Activated gamma-delta T cell treated with Interleukin-2 at 50 U/mL for 16 hours (primary cell): ENCODE results near the gene KLHDC7A.
"Not testable (repeated sequence)": the region's sequence is repeated elsewhere in the genome, so short reads cannot be mapped to it uniquely, and the experiment has no call there.

Experiments used
- DNase-seq: peaks from one replicate; pipeline ENCODE4 v3.0.0-alpha.2; 2020

The KLHDC7A gene

DNA sequence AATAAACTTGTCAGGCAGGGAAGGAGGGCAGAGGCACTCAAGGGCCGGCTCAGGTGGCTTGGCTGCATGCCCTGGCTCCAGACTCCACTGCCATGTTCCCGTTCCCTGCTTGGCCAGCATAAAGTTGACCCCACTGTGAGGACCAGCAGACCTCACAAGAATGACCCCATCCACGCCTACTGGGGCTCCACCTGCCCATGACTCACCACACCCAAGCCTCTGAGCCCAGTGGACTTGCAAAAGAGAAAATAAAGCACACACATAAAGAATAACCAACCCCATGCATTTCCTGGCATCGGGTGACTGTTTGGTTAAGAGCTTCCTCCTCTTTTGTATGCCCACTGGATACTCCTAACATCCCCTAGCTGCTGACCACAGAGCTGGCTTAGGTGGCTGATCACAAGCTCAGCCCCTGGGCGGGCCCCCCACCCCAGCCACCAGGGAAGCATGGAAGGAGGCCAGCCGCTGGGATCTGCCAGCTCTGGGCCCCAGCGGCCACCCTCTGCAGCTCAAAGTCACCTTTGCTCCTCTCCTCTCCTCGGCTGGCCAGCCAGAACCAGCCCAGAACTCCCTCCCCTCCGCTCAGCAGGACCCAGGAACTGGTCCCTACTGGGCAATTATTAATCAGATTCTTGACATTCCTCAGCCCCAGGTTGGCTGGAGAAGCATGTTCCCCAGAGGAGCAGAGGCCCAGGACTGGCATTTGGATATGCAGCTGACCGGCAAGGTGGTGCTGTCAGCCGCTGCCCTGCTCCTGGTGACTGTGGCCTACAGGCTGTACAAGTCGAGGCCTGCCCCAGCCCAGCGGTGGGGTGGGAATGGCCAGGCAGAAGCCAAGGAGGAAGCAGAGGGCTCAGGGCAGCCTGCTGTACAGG is at the start of gene KLHDC7A:
KLHDC7A (plus strand) TSS at position 616 of the 875 bp plus-strand sequence; CDS start at position 668, 52 bp downstream.
- DNase-seq = no peak

DNA sequence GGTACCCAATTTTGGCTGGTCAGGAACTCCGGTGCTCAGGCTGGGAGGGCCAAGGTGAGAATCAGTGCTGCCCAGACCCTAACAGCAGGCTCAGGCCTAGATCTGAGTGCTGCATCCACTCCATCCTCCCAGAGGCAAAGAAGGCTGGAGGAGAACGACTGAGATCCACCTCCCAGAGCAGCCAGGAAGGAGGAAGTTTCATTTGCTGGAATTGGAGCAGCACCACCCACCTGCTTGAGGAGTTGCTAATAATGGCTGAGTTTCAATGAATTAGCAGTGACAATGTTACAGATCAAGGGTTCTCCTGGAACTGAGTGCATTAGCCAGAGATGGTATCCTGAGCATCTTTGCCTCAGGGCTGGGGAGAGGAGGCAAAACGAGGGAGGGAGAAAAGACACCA is 46.7 kb upstream of the KLHDC7A start:
- no peak for DNase-seq

DNA sequence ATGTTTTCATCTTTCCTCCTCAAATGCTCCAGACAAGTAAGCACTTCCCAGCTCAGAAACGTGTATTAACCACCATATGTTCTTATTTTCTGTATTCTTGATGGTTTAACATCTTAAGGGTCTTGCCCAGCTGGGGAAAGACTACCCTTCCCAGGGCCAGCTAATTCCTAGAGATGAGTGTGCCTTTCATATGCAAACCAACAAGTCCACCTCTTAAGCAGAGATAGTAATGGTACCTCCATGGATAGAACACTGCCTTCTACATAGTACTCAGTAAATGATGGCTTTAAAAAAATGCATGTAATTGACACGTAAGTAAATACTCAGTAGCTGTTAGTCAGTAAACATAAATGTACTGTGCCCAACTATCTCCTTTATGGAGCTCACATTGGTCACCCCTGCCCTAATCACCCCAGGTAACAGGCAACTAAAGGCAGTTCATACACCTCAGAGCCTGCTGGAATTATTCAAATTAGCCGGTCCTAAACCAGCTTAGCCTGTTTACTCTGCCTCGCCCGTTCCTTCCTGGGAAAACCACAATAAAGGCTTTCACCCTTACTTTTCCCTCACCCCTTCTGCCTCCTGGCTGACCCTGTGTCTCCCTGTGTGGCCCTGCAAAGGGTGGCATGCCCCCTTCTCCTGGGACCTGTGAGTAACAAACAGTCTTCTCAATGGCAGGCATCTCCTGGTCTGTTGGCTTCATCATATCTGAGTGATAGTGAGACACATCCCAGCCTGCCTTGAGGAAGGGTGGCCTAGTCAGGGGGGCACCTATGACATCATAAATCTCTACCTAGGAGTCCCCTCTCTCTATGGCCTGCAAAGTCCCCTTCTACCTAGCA is 40.1 kb upstream of the KLHDC7A start:
- no peak for DNase-seq

DNA sequence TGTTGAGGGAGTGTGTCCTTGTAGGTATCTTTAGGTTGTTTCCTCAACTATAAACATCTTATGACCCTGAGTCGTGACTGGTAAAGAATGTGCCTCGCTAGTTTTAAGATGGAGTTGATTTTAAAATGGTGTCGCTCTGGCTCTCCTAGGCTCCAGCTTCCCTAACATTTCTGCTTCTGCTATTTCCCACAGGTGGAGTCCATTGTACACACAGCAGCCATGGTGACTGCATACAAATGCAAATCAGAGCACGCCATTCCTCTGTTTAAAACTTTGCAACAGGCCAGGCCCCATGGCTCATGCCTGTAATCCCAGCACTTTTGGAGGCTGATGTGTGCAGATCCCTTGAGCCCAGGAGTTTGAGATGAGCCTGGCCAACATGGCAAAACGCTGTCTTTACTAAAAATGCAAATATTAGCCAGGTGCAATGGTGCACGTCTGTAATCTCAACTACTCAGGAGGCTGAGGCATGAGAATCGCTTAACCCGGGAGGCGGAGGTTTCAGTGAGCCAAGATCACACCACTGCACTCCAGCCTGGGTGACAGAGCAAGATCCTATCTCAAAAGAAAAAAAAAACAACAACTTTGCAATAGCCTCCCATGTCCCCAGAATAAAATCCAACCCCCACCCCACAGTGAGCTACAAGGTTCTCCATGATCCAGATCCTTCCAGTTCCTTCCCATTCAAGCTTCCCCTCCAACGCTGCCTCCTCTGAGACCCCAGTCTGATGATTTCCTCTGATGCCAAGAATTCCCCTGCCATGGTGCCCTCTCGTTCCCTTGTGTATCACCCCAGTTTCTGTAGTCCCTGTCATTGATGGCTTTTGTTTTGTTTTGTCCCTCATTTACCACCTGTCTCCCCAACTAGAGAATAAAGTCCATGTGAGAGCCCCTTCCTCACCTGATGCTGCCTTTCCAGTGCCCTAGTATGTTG is 36.9 kb upstream of the KLHDC7A start:
- DNase-seq = no peak

DNA sequence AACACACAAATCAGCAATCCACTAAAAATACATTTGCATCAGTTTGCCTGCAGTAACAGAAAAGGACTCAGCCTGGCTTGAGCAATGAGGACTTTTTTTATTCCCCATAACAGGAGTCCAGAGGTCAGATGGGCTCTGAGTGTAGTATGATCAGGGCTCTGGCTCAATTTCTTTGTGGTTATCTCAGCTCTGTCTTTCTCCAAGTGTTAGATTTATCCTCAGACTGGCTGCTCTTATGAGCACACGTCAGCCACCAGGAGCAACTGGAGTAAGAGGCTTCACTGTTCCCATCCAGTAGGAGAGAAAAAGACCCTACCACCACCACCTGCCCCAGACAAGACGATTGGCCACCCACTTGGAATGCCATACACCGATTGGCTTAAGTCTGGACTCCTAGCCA is 36.2 kb upstream of the KLHDC7A start:
- no peak for DNase-seq

DNA sequence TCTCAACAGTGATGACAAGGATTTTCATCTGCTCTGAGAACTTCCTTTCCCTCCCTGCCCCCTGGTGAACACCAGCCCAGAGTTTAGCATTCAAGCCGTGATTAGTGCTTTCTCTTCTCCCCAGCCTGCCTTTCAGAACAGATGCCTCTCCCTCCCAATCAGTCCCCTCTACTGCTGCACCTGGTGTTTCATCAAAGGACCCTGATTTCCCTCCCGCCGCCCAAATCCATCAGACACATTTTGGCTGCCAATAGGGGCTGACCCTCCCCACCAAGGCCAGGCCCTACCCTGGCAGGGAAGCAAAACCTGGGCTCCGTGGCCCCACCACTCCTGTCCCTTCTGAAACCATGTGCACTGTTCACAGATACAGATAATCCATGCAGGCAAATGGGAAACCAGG is 34.0 kb upstream of the KLHDC7A start:
- no peak for DNase-seq

DNA sequence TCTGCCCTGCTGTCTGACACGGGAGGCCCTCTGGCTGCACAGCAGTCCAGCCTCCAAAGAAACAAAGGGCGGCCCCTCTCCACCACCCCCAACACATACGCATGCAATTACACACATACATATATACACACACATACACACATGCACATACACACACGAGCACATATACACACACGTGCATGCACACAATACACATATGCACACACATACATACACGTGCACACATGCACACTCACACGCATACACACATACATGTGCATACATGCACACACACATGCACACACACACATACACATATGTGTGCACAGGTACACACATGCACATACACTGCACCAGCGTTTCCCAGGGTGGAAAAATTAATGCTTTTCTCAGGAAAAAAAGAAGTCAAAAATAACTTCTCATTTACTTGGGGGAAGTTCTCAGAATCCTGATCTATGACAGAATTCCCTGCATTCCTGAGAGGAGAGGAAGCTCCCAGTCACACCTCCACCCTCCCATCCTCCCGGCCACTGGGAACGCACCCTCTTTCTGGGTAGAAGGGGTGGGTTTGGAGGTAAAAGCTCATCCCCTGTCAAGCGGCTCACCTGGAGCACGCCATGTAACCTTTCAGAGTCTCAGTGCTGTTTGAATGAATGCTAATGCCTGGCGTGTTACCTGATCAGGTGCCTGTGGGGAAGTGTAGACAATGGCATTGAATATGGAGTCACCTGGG is 33.1 kb upstream of the KLHDC7A start:
- no peak for DNase-seq

DNA sequence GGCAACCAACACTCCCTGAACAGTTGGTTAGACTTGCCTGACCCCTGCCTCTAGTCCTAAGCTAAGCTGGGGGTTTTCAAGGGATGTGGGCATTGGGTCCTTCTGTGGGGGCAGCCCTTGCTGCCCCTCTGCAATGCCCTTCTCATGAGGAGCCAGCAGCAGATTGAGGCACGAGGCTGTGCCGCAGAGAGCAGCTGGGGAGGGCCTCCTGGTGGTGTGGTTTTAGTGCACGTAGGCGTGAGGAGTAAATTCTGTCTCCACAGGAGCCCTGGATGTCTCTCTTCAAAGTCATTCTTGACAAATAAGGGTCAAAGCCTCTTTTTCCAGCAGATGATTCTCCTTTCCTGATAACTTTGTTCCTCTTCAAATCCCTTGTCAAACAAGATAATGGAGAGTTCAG is 31.8 kb upstream of the KLHDC7A start:
- no peak for DNase-seq

DNA sequence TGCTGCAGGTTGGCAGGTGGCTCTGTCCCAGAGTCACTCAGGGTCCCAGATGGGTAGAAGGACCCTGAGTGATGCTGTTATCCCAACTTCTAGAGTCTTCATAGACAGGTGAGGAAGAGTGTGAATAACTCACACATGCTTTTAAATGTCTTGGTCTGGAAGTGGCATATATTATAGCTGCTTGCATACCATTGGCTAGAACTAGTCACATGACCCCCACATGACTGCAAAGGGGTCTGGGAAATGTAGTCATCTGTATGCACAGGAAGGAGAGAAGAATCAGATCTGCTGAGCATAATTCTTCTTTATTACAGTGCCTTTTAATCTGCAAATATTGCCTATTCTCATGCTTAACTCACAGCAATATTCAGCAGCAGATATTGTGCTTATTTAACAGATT is 28.2 kb upstream of the KLHDC7A start:
- no peak for DNase-seq

DNA sequence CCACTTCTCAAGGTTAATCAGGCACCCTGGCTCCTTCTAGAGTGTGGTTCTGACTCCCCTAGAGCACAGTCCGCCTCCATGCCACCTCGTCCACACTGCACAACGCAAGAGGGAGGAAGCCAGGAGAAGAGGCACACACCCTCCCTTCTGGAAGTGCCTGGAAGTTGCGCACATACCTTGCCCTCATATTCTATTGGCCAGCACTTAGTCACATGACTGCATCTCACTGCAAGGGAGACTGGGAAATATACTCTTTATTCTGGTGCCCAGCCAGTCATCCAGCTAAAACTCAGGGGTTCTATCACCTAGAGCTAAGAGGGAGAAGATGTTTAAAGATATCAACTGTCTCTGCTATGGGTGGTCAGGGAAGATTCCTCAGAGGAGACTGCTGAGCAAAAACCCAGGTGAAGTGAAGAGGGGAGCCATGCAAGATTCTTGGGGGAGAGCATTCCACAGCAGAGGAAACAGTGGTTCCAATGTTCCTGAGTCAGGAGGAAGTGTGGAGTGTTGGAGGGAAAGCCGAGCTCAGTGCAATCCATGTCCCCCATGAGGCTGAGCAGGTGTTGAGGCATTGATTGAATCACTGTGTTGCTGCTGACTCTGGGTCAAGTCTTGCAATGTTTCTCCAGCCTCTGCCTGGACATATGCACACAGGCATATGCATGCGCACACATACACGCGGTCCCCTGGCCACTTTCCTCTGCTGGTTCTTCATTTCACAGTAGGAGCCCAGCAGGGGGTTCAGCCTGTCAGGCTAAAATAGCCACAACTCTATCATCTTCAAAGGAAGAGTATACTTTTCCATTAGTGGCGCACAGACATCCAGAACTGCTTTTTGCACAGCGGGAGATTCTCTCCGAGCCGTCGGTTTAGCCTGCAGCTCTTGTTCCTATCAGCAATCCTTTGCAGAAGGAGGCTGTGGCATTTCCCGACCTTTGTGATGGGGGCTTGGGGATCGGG is 22.3 kb upstream of the KLHDC7A start:
- DNase-seq = no peak

DNA sequence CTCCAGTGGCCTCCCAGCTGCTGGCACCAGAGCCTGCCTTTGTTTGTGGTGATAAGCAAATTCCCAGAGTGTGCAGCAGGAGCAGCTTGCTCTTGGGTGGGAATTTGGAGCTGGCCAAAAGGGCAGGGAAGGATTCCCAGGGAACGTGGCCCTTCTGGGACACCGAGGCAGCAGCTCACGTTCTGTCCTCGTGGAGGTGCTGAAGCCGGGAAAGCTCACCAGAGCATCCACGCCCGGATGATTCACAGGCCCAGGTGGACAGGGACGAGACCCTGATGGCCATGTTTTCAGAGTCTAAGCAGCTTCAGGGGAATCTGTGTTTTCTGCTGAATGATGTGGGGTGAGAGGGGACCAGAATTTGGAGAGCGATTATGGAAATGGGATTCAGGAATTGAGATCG is 19.1 kb upstream of the KLHDC7A start:
- DNase-seq = no peak

DNA sequence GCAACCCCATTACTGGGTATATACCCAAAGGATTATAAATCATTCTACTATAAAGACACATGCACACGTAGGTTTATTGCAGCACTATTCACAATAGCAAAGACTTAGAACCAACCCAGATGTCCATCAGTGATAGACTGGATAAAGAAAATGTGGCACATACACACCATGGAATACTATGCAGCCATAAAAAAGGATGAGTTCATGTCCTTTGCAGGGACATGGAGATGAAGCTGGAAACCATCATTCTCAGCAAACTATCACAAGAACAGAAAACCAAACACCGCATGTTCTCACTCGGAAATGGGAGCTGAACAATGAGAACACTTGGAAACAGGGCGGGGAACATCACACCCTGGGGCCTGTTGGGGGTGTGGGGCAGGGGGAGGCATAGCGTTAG is 18.2 kb upstream of the KLHDC7A start:
- not testable (repeated sequence) for DNase-seq

DNA sequence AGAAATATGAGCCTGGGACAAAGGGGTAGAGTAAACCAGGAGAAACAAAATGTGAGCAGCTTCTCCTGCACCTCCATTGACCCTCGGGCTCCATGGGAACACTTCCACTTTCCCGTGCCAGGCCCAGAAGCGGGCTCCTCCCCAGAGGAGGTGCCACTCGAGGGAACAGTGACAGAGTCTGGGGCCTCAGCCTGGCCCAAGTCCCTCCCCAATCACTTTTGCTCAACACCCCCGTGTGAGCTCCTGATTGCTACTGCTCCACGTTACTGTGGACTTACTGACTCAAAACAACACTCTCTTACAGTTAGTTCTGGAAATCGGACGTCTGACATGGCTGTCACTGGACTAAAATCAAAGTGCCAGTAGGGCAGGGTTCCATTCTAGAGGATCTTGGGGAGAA is 17.7 kb upstream of the KLHDC7A start:
- DNase-seq = no peak

DNA sequence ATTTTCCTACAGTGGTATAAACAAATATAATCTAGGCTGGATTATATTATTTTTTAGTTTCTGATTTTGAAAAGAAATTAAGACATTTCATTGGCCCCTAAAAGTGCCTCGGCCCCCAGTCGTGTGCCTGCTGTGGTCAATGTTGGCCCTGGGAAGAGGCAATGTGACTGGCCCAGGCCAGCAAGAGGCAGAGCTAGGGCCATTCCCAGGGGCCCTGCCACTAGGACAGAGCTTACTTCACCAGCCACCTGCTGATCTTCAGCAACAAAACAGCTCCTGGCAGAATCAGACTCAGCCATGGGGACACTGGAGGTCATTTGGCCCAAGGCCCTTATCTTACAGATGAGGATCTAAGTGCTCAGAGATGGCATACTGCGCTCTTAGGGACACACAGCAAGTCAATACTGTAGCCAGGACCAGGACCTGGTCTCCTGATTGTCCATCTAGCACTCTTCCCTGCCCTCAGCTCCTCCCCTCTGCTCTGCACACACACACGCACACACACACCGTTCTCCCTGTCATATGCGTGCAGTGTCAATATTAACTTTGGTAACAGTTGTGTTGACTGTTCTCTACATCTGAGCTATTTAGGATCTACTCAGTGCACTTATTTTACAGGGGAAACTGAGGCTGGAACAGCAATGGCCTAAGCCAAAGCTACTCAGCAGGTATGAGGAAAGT is 16.6 kb upstream of the KLHDC7A start:
- no peak for DNase-seq

DNA sequence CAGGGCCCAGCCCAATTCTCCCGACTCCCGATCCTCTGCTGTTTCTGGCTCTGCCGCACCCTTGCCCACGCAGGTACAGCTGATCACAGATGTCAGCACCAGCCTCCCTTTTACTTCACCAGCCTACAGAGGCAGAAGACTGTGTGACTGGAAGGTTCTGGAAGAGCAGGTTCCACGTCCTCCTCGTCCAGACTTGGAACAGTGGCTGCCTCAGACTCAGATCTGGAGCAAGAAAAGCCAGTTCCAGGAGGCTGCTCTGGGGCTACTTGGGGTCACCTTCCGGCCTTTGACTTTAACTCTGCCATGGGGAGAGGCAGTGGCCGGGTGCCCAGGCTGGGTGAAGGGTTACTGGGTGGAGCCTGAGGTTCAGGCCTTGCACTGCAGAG is 16.1 kb upstream of the KLHDC7A start:
- no peak for DNase-seq

DNA sequence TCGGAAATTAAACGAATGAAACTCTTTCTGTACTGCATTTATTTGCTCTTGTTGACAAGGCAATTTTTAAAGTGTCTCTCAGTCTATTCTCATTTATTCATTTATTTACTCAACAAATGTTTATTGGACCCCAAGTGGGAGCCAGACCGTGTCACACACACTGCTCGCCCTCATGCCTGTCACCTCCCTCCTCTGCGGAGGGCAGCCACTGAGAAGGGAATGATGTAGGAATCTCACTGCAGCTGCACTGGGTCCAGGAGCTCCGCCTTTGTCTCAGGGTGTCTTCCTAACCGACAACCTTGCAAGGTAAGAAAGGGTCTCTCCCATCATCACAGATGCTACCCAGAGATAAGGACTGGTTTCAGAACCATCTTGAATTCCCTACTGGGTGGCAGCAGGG is 14.1 kb upstream of the KLHDC7A start:
- no peak for DNase-seq

DNA sequence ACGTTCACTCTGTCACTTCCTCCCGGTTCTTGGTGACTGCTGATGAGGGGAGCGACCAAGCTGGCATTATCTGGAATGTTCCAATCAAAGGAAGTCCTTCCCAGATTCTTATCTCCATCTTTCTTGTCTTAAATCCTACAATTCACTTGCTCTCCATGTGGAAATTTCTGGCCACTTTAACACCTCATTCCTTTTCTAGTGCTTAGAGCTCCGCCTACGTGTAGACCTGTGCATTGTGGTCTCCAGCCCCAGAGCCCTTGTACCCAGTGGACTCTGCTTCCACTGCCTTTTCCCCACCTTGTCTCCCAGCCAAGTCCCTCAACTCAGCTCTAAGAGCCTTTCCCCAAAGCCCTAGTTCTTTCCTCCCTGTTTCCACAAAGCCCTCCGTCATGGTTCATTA is 12.2 kb upstream of the KLHDC7A start:
- DNase-seq = no peak

DNA sequence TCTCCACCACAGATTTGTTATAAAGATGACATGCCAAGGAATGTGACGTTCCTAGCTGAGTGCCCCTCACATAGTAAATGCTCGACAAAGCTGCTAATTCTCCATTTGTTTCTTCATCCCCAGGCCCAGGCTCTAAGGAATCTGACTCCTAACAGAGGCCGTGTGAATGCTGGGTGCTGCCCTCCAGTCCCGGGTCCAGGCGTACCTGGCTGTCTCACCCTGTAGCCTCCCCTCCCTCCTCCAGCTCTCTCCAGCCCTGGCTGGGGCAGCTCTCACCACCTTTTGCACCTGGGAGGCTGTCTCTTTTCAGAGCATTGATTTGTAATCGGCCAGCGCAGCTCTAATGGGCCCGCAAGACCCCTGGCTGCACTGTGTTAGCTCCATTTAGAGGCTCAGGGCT is 11.2 kb upstream of the KLHDC7A start:
- no peak for DNase-seq

DNA sequence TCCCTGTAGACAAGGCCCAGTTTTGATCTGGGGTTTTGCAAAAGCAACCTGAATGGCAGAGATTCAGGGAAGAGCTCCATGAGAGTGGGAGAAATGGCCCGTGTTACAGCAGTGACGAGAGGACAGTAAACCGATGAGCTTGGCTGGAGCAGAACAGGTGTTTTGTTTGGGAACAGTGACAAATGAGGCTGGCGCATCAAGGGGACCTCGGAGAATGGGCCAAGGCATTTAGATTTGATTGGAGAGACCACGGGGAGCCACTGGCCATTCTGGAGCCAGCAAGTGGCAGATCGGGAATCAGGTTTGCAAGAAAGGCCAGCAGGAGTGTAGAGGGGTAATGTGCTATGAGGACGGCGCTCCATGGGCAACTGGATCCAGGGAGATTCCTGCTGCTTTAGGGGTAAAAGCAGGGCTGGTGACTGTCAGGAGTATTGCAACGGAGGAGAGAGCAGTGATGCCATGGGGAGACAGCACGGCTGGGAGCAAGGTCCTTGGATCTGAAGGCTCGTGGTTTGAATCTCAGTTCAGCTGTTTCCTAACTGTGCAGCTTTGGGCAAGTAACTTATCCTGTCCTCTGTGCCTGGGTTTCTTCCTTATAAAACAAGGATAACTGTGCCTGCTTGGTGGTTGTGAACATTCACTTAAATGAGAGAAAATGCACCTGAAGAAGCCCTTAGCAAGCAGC is 9.9 kb upstream of the KLHDC7A start:
- no peak for DNase-seq
